ENCODE data around the gene MBNL1.
"Not testable (repeated sequence)": the region's sequence is repeated elsewhere in the genome, so short reads cannot be mapped to it uniquely, and the experiment has no call there.

GRCh38 chr3:152367192-152367591 lies 98.5 kb downstream of the MBNL1 start:
- TF ChIP-seq CTCF, POLR2A (IDR thresholded peaks at IDR 0.05): not testable (repeated sequence)
